CD4-positive, alpha-beta T cell treated with Interleukin-4 for 4 hours (primary cell): ENCODE results near the gene GRB2.
"Not testable (repeated sequence)": the region's sequence is repeated elsewhere in the genome, so short reads cannot be mapped to it uniquely, and the experiment has no call there.

Experiments used
- DNase-seq: peaks from one replicate; pipeline ENCODE4 v3.0.0-alpha.2; 2020

Gene GRB2

GRCh38 chr17:75384751-75385150 lies 20.7 kb downstream of the GRB2 start:
- no peak for DNase-seq

DNA sequence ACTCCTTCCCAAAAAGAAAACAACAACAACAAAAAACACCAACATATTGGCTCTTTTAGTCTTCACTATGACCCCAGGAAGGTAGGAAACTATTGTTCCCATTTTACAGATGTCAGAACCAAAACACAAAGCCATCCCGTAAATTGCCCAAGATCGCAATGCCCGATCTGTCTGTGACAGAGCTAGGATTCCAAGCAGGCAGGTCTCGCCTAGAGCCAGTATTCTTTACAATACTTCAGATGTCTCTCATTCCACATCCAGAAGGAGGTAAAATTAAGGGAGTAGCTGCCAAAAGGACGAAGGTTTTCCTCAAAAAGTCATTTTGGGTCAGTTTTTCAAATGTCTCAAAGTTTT lies 21.7 kb downstream of the GRB2 start:
- no peak for DNase-seq

GRCh38 chr17:75380750-75381149 lies 24.7 kb downstream of the GRB2 start:
- DNase-seq, result no peak

GRCh38 chr17:75380315-75380714 lies 25.2 kb downstream of the GRB2 start:
- DNase-seq, result no peak

GRCh38 chr17:75379426-75379825 lies 26.1 kb downstream of the GRB2 start:
- DNase-seq, result not testable (repeated sequence)

DNA sequence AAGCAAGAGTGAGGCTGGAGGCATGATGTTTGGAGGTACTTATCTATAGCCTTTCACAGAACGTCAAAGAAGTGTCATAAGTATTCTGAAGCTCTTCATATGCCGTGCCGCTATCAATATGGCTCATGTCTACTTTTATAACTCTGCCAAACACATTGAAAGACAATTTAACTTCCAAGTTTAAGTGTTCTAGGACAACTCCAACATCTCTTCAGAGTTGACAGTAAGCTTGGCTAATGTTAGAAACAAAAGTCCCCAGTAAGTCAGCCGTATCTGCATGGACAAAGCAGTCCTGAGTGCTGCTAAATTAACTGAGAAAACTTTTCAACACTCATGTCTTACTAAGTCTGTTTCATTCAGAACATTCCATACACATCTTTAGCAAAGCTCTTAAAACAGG lies 32.2 kb downstream of the GRB2 start:
- DNase-seq, result no peak

GRCh38 chr17:75371981-75372380 lies 33.5 kb downstream of the GRB2 start:
- no peak for DNase-seq

- DNase-seq, result peak; percentile 21
These were observed 34.1 kb downstream of the GRB2 start for GRCh38 chr17:75371339-75371738.

- DNase-seq, result no peak
These were observed 35.1 kb downstream of the GRB2 start for GRCh38 chr17:75370286-75370915.

- not testable (repeated sequence) for DNase-seq
These were observed 37.4 kb downstream of the GRB2 start for GRCh38 chr17:75367838-75368789.

- no peak for DNase-seq
These were observed 38.2 kb downstream of the GRB2 start for GRCh38 chr17:75367312-75367711.

GRCh38 chr17:75366432-75366831 lies 39.0 kb downstream of the GRB2 start:
- DNase-seq, result no peak

- no peak for DNase-seq
These were observed 39.6 kb downstream of the GRB2 start for GRCh38 chr17:75365931-75366275.

- no peak for DNase-seq
These were observed 40.2 kb downstream of the GRB2 start for GRCh38 chr17:75365009-75365930.

GRCh38 chr17:75364078-75364477 lies 41.4 kb downstream of the GRB2 start:
- no peak for DNase-seq

GRCh38 chr17:75361996-75362395 lies 43.5 kb downstream of the GRB2 start:
- no peak for DNase-seq

DNA sequence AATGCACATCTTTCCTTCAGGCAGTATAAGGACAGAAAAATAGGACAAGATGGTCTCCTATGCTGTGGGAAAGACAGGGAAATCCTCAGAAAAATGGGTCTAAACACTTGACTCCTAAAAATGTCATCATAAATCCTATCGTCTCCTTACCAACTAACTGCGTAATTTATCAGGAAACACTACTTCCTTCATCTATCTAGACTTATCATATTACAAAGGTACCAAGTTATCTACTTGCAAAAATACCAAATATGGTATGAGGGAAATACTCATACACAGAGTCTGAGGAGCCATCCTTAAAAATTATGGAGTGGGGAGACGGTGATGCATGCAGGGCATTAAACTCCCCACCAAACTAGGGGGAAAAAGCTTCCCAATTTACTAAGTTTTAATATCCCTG lies 44.1 kb downstream of the GRB2 start:
- no peak for DNase-seq

DNA sequence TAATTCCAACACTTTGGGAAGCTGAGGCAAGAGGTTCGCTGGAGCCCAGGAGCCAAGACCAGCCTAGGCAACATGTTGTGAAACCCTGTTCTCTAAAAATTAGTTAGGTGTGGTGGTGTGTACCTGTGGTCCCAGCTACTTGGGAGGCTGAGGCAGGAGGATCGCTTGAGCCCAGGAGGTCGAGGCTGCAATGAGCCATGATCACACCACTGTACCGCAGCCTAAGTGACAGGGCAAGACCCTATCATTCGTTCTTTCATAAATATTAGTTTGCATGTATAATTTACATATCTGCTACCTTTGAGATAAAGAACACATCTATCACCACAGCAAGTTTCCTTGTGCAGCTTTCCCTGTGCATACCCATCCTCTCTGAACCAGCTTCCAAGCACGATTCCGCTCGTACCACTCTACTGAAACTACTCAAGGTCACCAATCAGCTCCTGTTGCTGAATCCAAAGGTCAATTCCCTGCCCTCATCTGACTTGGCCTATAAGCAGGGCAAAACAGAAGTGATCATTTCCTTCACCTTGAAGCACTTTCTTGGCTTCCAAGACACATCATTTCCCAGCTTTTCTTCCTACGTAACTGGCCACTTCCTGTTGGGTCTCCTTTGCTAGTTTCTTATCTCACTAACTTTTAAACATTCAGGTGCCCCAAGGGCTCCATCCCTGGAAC lies 49.1 kb downstream of the GRB2 start:
- DNase-seq, result no peak

GRCh38 chr17:75353176-75353575 lies 52.3 kb downstream of the GRB2 start:
- no peak for DNase-seq

- DNase-seq, result no peak
These were observed 53.4 kb downstream of the GRB2 start for GRCh38 chr17:75352079-75352569.

DNA sequence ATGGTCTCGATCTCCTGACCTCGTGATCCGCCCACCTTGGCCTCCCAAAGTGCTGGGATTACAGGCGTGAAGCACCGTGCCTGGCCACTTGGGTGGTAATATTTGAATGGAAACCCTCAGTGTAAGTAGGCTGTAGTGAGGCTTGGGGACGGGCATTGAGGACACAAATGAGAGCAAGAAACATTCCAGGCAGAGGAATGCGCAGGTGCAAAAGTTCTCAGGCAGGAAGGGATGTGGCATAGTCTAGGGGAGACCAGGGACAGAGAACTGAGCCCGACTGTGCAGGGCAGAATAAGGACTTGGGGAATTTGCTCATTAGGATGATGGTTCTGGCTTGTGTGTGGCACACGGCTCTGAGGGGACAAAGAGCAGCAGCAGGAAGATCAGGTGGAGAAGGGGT lies 54.8 kb downstream of the GRB2 start:
- no peak for DNase-seq

GRCh38 chr17:75350029-75350428 lies 55.4 kb downstream of the GRB2 start:
- DNase-seq, result no peak

- DNase-seq, result no peak
These were observed 55.9 kb downstream of the GRB2 start for GRCh38 chr17:75349589-75349988.
